ENCODE results near the gene SPACDR. TPM values are rescaled to one million over a fixed set of nuclear protein-coding genes. Genes with fewer than 3 reads are reported as not detected.

Gene SPACDR
- polyA plus RNA-seq, 1 donor (not counting 4 experiments of a cell fraction or from before 2014, with no cell fraction given), result 0.37 TPM

DNA sequence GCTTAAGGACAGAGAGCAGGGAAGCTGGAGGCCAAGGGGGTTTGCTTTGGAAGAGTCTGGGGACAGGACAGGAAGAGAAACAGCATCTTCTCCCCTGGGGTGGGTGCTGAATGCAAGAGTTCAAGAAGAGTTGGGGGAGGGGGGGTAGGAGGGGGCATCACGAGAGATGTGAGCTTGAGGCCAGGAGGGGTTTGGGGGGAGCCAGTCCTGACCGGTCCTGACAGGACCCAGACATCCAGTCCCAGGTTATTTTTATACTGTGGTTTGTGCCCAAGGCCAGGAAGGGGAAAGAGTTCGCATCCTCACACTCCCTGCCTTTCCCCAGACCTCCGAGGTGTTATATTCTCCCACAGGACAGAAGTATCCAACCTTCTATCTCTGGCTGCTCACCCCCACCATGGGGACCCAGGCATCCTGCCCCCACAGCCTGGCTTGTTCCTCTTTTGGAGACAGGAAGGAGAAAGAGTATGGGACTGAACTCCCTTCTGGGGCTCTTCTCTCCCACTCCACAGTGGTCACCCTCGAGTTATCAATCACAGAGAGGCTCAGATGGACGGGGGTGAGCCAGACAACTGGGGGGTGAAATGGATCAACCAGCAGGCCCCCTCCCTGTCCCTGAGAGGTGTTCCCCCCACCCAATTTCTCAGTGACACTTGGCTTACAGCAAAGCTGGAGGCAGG lies 12.2 kb upstream of the SPACDR start:
- no peak overlapping the region for H2AFZ ChIP-seq (ENCODE audit: control insufficient read depth, low read length)
- H3K36me3 ChIP-seq (ENCODE audit: control insufficient read depth in 2 of 2, extremely low read depth in 1 of 2, insufficient read depth in 2 of 2, low read length in 2 of 2), result peaks cover 0 to 6% of the 10 kb centered on the region in 2 experiments
- DNase-seq (ENCODE audit: low read depth, low spot score) (no peak), FAIRE-seq (no peak)
- H3K27ac ChIP-seq (ENCODE audit: control insufficient read depth, insufficient read depth, low read length), result no peak overlapping the region
- no peaks in the 10 kb centered on the region for H4K20me1 ChIP-seq (ENCODE audit: control insufficient read depth, extremely low read depth, insufficient read depth, low read length)
- H3K4me1 ChIP-seq (ENCODE audit: control insufficient read depth, extremely low read depth, insufficient read depth, low read length), result peaks cover 33% of the 10 kb centered on the region
- H3K4me3 ChIP-seq (ENCODE audit: control insufficient read depth in 2 of 3, extremely low read depth in 1 of 3, insufficient read depth in 2 of 3, low read depth in 1 of 3, low read length in 3 of 3), result peak overlapping the region in 2 of 3 experiments; percentile 84 to 93
- H3K9ac ChIP-seq (ENCODE audit: control insufficient read depth, extremely low read depth, insufficient read depth, low read length), result peak overlapping the region; percentile 28
- peaks cover 33% of the 10 kb centered on the region for H3K79me2 ChIP-seq (ENCODE audit: control insufficient read depth, insufficient read depth, low read length)
- no peaks in the 10 kb centered on the region for H3K9me3 ChIP-seq (ENCODE audit: control insufficient read depth, low read depth, low read length)
- H3K4me2 ChIP-seq (ENCODE audit: control insufficient read depth, extremely low read depth, insufficient read depth, low read depth, low read length), result peak overlapping the region; percentile 81
- H3K9me1 ChIP-seq (ENCODE audit: control insufficient read depth, extremely low read depth, insufficient read depth, low read length), result no peaks in the 10 kb centered on the region
- H3K27me3 ChIP-seq (ENCODE audit: control insufficient read depth, extremely low read depth, insufficient read depth, low read length), result no peaks in the 10 kb centered on the region
- dilution Hi-C loops (cut with MboI; ENCODE audit: extremely low pct_ligation_motif_present, low sequenced_read_pairs), result no loop called here
- no peak for TF ChIP-seq CTCF (optimal IDR thresholded peaks at IDR 0.05 in 1 of 3, IDR thresholded peaks at IDR 0.05 in 1 of 3, conservative IDR thresholded peaks at IDR 0.05 in 1 of 3; ENCODE audit: extremely low read depth in 1 of 3, insufficient read depth in 2 of 3, low read length in 3 of 3)

DNA sequence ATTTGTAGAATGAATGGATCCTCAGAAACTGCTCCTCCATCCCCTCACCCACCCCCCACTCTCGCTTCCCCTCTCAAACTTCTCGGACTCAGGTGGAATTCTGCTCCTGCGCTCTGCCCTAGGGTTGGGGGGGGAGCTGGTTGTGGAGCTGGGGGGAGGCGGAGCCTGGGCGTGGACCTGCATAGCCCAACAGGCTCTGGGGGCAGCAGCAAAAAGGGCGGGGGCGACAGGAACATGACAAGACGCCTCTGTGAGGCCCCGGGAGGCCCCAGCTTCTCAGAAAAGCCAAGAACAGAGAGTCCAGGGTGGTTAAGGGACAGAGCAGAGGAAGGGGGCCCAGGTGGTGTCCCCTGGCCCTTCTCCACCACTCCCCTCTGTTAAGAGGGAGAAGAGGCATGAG lies 11.5 kb upstream of the SPACDR start:
- peaks cover 33% of the 10 kb centered on the region for H3K79me2 ChIP-seq (ENCODE audit: control insufficient read depth, insufficient read depth, low read length)
- H3K9me3 ChIP-seq (ENCODE audit: control insufficient read depth, low read depth, low read length), result no peaks in the 10 kb centered on the region
- H3K9me1 ChIP-seq (ENCODE audit: control insufficient read depth, extremely low read depth, insufficient read depth, low read length), result no peaks in the 10 kb centered on the region
- peak overlapping the region; percentile 37 for H3K4me2 ChIP-seq (ENCODE audit: control insufficient read depth, extremely low read depth, insufficient read depth, low read depth, low read length)
- no peaks in the 10 kb centered on the region for H3K27me3 ChIP-seq (ENCODE audit: control insufficient read depth, extremely low read depth, insufficient read depth, low read length)
- H2AFZ ChIP-seq (ENCODE audit: control insufficient read depth, low read length), result no peak overlapping the region
- no peak overlapping the region for H3K9ac ChIP-seq (ENCODE audit: control insufficient read depth, extremely low read depth, insufficient read depth, low read length)
- dilution Hi-C loops (cut with MboI; ENCODE audit: extremely low pct_ligation_motif_present, low sequenced_read_pairs), result no loop called here
- FAIRE-seq, result no peak
- DNase-seq (ENCODE audit: low read depth, low spot score), result no peak
- no peak overlapping the region for H3K4me3 ChIP-seq (ENCODE audit: control insufficient read depth in 2 of 3, extremely low read depth in 1 of 3, insufficient read depth in 2 of 3, low read depth in 1 of 3, low read length in 3 of 3)
- no peak overlapping the region for H3K27ac ChIP-seq (ENCODE audit: control insufficient read depth, insufficient read depth, low read length)
- H4K20me1 ChIP-seq (ENCODE audit: control insufficient read depth, extremely low read depth, insufficient read depth, low read length), result no peaks in the 10 kb centered on the region
- peaks cover 0 to 9% of the 10 kb centered on the region in 2 experiments for H3K36me3 ChIP-seq (ENCODE audit: control insufficient read depth in 2 of 2, extremely low read depth in 1 of 2, insufficient read depth in 2 of 2, low read length in 2 of 2)
- TF ChIP-seq EZH2 (IDR thresholded peaks at IDR 0.05; ENCODE audit: low read length) (no peak), CTCF (optimal IDR thresholded peaks at IDR 0.05 in 1 of 3, IDR thresholded peaks at IDR 0.05 in 1 of 3, conservative IDR thresholded peaks at IDR 0.05 in 1 of 3; ENCODE audit: extremely low read depth in 1 of 3, insufficient read depth in 2 of 3, low read length in 3 of 3) (no peak)
- peaks cover 33% of the 10 kb centered on the region for H3K4me1 ChIP-seq (ENCODE audit: control insufficient read depth, extremely low read depth, insufficient read depth, low read length)

All from keratinocyte (primary cell).